Measurements from ENCODE around the gene WDR4.
"Not testable (repeated sequence)": the region's sequence is repeated elsewhere in the genome, so short reads cannot be mapped to it uniquely, and the experiment has no call there.

WDR4 gene

DNA sequence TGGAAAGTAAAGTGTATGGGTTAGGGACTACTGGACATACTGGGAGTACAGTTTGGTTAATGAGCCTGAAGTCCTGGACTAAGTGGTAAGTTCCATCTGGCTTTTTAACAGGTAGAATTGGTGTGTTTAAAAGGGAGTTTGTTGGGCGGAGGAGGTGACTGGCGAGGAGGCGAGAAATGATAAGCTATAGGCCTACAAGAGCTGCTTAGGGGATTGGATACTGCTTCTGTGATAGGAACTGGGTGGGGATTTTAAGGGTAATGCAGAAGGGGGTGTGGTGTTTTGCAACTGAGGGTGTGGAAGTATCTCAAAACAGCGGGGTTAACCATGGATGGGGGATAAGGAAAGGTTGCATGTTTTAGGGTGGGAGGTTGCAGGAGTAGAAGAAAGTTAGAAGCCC, 42.6 kb upstream of the WDR4 start:
- TF ChIP-seq, protein P1, sequence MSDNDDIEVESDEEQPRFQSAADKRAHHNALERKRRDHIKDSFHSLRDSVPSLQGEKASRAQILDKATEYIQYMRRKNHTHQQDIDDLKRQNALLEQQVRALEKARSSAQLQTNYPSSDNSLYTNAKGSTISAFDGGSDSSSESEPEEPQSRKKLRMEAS (IDR thresholded peaks at IDR 0.05; ENCODE audit: low read depth, low read length) = no peak
- TF ChIP-seq MYC (IDR thresholded peaks at IDR 0.05; ENCODE audit: low read depth, low read length) (no peak), POLR2A (IDR thresholded peaks at IDR 0.05; ENCODE audit: extremely low read depth, insufficient read length) (no peak)
- TF ChIP-seq, protein P2, sequence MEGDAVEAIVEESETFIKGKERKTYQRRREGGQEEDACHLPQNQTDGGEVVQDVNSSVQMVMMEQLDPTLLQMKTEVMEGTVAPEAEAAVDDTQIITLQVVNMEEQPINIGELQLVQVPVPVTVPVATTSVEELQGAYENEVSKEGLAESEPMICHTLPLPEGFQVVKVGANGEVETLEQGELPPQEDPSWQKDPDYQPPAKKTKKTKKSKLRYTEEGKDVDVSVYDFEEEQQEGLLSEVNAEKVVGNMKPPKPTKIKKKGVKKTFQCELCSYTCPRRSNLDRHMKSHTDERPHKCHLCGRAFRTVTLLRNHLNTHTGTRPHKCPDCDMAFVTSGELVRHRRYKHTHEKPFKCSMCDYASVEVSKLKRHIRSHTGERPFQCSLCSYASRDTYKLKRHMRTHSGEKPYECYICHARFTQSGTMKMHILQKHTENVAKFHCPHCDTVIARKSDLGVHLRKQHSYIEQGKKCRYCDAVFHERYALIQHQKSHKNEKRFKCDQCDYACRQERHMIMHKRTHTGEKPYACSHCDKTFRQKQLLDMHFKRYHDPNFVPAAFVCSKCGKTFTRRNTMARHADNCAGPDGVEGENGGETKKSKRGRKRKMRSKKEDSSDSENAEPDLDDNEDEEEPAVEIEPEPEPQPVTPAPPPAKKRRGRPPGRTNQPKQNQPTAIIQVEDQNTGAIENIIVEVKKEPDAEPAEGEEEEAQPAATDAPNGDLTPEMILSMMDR (IDR thresholded peaks at IDR 0.05; ENCODE audit: low read depth, low read length) = no peak
- H3K4me3 ChIP-seq (ENCODE audit: low read depth, low read length) = no peak overlapping the region
- peak; percentile 44 for DNase-seq (ENCODE audit: low read depth)

DNA sequence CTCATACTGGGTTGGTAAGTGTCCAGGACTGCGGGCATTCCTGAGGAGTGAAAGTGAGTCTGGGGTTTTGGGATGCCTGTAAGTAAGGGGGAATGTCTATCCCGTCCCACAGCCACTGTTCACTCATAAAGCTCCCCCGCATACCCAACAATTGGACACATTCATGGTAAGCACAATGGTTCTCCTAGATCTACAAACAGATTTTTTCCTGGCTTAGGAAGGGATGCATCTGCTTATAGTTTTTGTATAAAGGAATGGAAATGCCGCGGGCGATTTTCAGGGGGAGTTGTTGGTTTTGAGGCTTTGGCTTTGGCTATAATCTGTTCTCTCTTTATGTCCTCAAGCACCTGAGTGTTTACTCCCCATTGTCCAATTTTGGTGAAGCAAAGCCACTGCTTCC, 39.0 kb upstream of the WDR4 start:
- no peak for DNase-seq (ENCODE audit: low read depth)
- TF ChIP-seq, protein P1 (IDR thresholded peaks at IDR 0.05; ENCODE audit: low read depth, low read length) = no peak
- TF ChIP-seq POLR2A (IDR thresholded peaks at IDR 0.05; ENCODE audit: extremely low read depth, insufficient read length) (no peak), MYC (IDR thresholded peaks at IDR 0.05; ENCODE audit: low read depth, low read length) (no peak)
- TF ChIP-seq, protein P2 (IDR thresholded peaks at IDR 0.05; ENCODE audit: low read depth, low read length) = no peak
- no peak overlapping the region for H3K4me3 ChIP-seq (ENCODE audit: low read depth, low read length)

DNA sequence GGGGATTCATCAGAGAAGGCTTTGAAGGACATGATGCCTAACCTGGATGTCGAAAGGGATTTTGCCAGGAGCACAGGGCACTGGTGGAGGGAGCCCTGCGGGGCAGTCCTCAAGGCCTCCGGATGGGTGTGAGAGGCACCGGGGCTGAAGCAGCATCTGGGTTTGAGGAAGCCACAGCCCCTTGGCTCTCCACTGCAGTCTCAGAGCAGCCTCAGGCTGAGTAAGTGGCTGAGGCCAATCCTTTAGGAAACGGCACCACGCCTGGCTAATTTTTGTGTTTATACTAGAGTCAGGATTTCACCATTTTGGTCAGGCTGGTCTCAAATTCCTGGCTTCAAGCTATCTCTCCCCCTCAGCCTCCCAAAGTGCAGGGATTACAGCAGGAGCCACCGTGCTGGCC, 34.1 kb upstream of the WDR4 start:
- H3K4me3 ChIP-seq (ENCODE audit: low read depth, low read length) = no peak overlapping the region
- TF ChIP-seq, protein P2 (IDR thresholded peaks at IDR 0.05; ENCODE audit: low read depth, low read length) = no peak
- TF ChIP-seq POLR2A (IDR thresholded peaks at IDR 0.05; ENCODE audit: extremely low read depth, insufficient read length) (no peak), MYC (IDR thresholded peaks at IDR 0.05; ENCODE audit: low read depth, low read length) (no peak)
- TF ChIP-seq, protein P1 (IDR thresholded peaks at IDR 0.05; ENCODE audit: low read depth, low read length) = no peak
- no peak for DNase-seq (ENCODE audit: low read depth)

DNA sequence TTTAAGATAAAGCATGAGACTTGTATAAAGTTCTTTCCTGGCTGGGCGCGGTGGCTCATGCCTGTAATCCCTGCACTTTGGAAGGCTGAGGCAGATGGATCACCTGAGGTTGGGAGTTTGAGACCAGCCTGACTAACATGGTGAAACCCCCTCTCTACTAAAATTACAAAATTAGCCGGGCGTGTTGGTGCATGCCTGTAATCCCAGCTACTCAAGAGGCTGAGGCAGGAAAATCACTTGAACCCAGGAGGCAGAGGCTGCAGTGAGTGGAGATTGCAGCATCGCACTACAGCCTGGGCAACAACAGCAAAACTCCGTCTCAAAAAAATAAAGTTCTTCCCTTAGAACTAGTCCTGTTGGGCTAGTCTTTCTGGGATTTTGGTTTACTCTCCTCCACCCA, 32.6 kb upstream of the WDR4 start:
- not testable (repeated sequence) for H3K4me3 ChIP-seq (ENCODE audit: low read depth, low read length); DNase-seq (ENCODE audit: low read depth)

DNA sequence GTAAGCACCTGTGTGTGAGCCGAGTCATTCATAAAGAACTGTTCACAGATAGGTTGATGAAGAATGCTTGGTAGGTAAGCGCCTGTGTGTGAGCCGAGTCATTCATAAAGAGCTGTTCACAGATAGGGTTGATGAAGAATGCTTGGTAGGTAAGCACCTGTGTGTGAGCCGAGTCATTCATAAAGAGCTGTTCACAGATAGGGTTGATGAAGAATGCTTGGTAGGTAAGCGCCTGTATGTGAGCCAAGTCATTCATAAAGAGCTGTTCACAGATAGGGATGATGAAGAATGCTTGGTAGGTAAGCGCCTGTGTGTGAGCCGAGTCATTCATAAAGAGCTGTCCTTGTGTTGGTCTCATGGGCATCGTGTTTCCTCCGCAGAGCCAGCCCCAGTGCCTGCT, 29.1 kb upstream of the WDR4 start:
- not testable (repeated sequence) for DNase-seq (ENCODE audit: low read depth); H3K4me3 ChIP-seq (ENCODE audit: low read depth, low read length)

DNA sequence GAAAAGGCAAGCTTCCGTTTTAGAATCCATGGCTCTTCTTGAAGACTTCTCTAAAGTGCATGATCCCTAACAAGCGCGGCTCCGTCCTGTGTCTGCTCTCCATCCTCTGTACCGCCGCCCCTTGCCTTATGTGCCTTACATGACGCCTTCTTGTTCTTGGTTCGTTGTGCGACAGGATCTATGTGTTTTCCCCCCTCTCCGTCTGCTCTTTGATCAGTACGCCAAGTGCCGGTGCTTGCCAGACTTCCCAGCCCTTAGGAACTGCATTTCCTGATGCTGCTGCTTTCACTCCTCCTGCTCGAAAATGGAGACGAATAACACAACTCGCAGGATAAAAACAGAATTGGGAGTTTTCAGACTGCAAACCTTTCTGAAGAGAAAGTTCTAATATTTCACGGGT, 26.9 kb upstream of the WDR4 start:
- TF ChIP-seq POLR2A (IDR thresholded peaks at IDR 0.05; ENCODE audit: extremely low read depth, insufficient read length) (no peak), MYC (IDR thresholded peaks at IDR 0.05; ENCODE audit: low read depth, low read length) (no peak)
- TF ChIP-seq, protein P2 (IDR thresholded peaks at IDR 0.05; ENCODE audit: low read depth, low read length) = no peak
- TF ChIP-seq, protein P1 (IDR thresholded peaks at IDR 0.05; ENCODE audit: low read depth, low read length) = no peak
- DNase-seq (ENCODE audit: low read depth) = no peak
- no peak overlapping the region for H3K4me3 ChIP-seq (ENCODE audit: low read depth, low read length)

DNA sequence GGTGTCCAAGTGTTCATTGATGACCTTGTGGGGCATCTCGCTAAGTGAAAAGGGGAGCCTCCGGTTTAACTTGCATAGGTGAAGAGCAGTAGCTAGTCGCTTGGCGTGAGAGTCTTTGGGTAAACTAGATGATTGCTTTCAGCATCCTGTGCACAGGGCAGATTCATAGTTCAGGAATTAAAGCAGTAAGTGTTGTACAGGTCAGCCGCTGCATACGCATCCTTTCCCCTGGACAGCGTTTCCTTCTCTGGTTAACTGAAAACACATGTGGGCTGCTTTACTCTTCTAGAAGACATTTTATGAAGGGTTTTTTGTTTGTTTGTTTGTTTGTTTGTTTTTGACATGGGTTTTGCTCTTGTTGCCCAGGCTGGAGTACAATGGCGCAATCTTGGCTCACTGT, 25.9 kb upstream of the WDR4 start:
- TF ChIP-seq MYC (IDR thresholded peaks at IDR 0.05; ENCODE audit: low read depth, low read length) (no peak), POLR2A (IDR thresholded peaks at IDR 0.05; ENCODE audit: extremely low read depth, insufficient read length) (no peak)
- TF ChIP-seq, protein P2 (IDR thresholded peaks at IDR 0.05; ENCODE audit: low read depth, low read length) = no peak
- TF ChIP-seq, protein P1 (IDR thresholded peaks at IDR 0.05; ENCODE audit: low read depth, low read length) = no peak
- H3K4me3 ChIP-seq (ENCODE audit: low read depth, low read length) = no peak overlapping the region
- DNase-seq (ENCODE audit: low read depth) = no peak
